Parietal lobe (tissue), 1 donor: ENCODE measurements around the gene OR13H1. TPM values are rescaled to one million over a fixed set of nuclear protein-coding genes. Genes with fewer than 3 reads are reported as not detected.

Experiments used
- total RNA-seq: library from RNA; depleted of rRNA; stranded (reverse); fragments of >200 nt; gene quantifications from one replicate; pipeline ENCODE4 v1.2.3, GENCODE V29; 2014

The OR13H1 gene, protein sequence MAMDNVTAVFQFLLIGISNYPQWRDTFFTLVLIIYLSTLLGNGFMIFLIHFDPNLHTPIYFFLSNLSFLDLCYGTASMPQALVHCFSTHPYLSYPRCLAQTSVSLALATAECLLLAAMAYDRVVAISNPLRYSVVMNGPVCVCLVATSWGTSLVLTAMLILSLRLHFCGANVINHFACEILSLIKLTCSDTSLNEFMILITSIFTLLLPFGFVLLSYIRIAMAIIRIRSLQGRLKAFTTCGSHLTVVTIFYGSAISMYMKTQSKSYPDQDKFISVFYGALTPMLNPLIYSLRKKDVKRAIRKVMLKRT
- total RNA-seq = not detected

GRCh38 chrX:131543774-131544173 is at the start of gene OR13H1:
TSS of gene OR13H1 (plus strand) at chrX:131544074. CDS start at chrX:131544074, 0 bp downstream.

